ENCODE results near the gene NXPH1. TPM values are rescaled to one million over a fixed set of nuclear protein-coding genes. Genes with fewer than 3 reads are reported as not detected.

NXPH1 gene
- polyA plus RNA-seq, 4 donors, result 0.19 TPM; not detected in 3

DNA sequence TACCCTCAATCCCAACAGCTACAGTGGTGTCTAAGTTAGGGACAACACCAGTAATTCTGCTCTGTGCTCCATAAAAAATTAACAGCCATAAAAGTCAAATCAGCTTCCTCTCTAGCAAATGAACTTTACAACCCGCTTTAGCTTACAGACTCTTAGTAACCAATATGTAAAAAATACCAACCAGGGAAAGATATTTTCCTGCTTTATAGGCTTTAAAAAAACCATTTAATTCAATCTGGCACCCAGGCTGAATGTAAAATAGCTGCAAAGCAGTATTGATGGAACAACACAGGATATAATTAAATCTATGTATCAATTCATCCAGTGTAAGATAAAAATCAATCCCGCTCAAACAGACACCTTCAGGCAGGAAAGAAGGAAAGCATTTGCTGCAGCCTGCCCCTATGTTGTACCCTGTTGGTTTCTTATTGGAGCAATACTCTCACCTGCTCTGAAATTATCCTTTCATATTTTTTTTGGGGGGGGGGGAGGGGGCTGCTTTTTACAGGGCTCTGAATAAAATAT is 98.6 kb downstream of the NXPH1 start:
- H3K36me3 ChIP-seq (ENCODE audit: control insufficient read depth in 3 of 3, insufficient read depth in 2 of 3, low read depth in 1 of 3, low read length in 3 of 3), result no peaks in the 10 kb centered on the region
- 65 to 89% (median 70%) methylated on average over 2 of the region's 2 CpGs for WGBS, 3 donors
- H3K27ac ChIP-seq (ENCODE audit: low read depth in 1 of 3, low read length in 2 of 3), result no peak overlapping the region
- H3K4me1 ChIP-seq (ENCODE audit: control insufficient read depth in 3 of 3, insufficient read depth in 2 of 3, low read depth in 1 of 3, low read length in 2 of 3), result no peaks in the 10 kb centered on the region
- no peak overlapping the region for H3K4me3 ChIP-seq (ENCODE audit: low read depth in 1 of 3, low read length in 3 of 3)
- H3K27me3 ChIP-seq (ENCODE audit: control insufficient read depth in 3 of 3, insufficient read depth in 3 of 3, low read length in 3 of 3), result no peaks in the 10 kb centered on the region
- no peak for DNase-seq
- FAIRE-seq, result no peak
- H3K9me3 ChIP-seq (ENCODE audit: control insufficient read depth in 2 of 2, insufficient read depth in 1 of 2, low read depth in 1 of 2, low read length in 1 of 2), result no peaks in the 10 kb centered on the region

DNA sequence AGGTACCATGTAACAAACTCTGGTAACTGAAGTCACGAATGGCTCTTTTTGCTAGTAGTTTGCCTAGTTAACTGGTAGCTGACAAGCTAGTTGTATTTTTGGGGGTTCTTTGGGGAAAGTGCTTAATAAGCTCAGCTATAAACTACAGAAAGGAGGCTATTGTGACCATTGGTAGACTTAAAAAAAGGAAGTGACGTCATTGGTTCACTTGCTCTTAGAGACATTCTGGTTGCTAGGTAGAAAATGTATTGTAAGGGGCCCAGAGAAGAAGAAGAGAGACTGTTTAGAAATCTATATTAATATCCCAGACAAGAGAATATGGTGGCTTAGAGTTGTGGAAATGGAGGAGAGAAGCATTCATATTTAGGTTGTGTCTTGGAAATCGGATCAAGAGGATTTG is 103.0 kb downstream of the NXPH1 start:
- 83 to 86% (median 84%) methylated on average over 3 of the region's 3 CpGs for WGBS, 3 donors
- Histone ChIP-seq H3K27me3 (ENCODE audit: control insufficient read depth in 3 of 3, insufficient read depth in 3 of 3, low read length in 3 of 3) (no peaks in the 10 kb centered on the region), H3K4me1 (ENCODE audit: control insufficient read depth in 3 of 3, insufficient read depth in 2 of 3, low read depth in 1 of 3, low read length in 2 of 3) (no peaks in the 10 kb centered on the region), H3K4me3 (ENCODE audit: low read depth in 1 of 3, low read length in 3 of 3) (no peak overlapping the region), H3K36me3 (ENCODE audit: control insufficient read depth in 3 of 3, insufficient read depth in 2 of 3, low read depth in 1 of 3, low read length in 3 of 3) (no peaks in the 10 kb centered on the region), H3K27ac (ENCODE audit: low read depth in 1 of 3, low read length in 2 of 3) (no peak overlapping the region), H3K9me3 (ENCODE audit: control insufficient read depth in 2 of 2, insufficient read depth in 1 of 2, low read depth in 1 of 2, low read length in 1 of 2) (no peaks in the 10 kb centered on the region)
- no peak for DNase-seq
- no peak for FAIRE-seq

DNA sequence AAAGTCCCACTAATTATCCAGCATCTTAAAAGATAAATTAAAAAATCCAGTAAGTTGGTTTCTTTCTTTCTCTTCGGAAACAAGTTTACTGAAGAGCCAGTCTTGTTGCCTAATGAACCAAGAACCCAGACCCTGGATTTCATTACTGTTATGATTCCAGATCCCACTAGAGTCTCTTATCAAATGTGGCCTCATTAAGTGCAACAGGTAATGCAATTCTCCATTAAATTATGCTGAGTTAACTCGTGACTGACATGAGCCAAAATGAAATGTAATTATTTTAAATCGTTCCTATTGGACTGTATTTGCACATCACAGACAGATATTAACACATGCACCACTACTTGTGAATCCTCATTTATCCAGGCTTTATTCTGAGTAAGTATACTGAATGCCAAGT is 115.6 kb downstream of the NXPH1 start:
- no peak overlapping the region for H3K27ac ChIP-seq (ENCODE audit: low read depth in 1 of 3, low read length in 2 of 3)
- no peak for DNase-seq
- H3K27me3 ChIP-seq (ENCODE audit: control insufficient read depth in 3 of 3, insufficient read depth in 3 of 3, low read length in 3 of 3), result no peaks in the 10 kb centered on the region
- no peaks in the 10 kb centered on the region for H3K36me3 ChIP-seq (ENCODE audit: control insufficient read depth in 3 of 3, insufficient read depth in 2 of 3, low read depth in 1 of 3, low read length in 3 of 3)
- no peak for FAIRE-seq
- no peaks in the 10 kb centered on the region for H3K9me3 ChIP-seq (ENCODE audit: control insufficient read depth in 2 of 2, insufficient read depth in 1 of 2, low read depth in 1 of 2, low read length in 1 of 2)
- WGBS, 3 donors, result 72 to 80% (median 77%) methylated on average over 3 of the region's 3 CpGs
- no peaks in the 10 kb centered on the region for H3K4me1 ChIP-seq (ENCODE audit: control insufficient read depth in 3 of 3, insufficient read depth in 2 of 3, low read depth in 1 of 3, low read length in 2 of 3)
- no peak overlapping the region for H3K4me3 ChIP-seq (ENCODE audit: low read depth in 1 of 3, low read length in 3 of 3)

DNA sequence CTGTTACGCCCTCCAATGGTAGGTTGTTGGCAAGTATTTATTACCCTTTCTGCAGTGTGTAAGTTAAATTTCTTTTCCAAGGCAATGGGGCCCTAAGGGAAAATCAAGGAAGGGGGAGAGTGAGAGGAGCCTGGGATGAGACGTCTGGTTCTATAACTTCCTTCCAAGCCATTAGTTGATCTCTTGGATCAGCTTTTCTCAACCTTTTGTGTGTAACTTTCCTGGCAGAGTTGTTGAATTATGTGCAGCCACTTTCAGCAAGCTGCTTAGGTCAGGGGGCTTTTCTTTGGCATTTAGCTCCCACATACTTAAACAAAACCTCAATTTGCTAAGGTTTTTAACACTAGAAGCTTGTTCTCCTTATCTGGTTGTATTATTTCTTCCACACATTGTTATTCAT is 127.1 kb downstream of the NXPH1 start:
- H3K36me3 ChIP-seq (ENCODE audit: control insufficient read depth in 3 of 3, insufficient read depth in 2 of 3, low read depth in 1 of 3, low read length in 3 of 3), result no peaks in the 10 kb centered on the region
- no peak overlapping the region for H3K4me3 ChIP-seq (ENCODE audit: low read depth in 1 of 3, low read length in 3 of 3)
- no peaks in the 10 kb centered on the region for H3K4me1 ChIP-seq (ENCODE audit: control insufficient read depth in 3 of 3, insufficient read depth in 2 of 3, low read depth in 1 of 3, low read length in 2 of 3)
- H3K9me3 ChIP-seq (ENCODE audit: control insufficient read depth in 2 of 2, insufficient read depth in 1 of 2, low read depth in 1 of 2, low read length in 1 of 2), result no peaks in the 10 kb centered on the region
- FAIRE-seq (no peak), DNase-seq (no peak)
- H3K27me3 ChIP-seq (ENCODE audit: control insufficient read depth in 3 of 3, insufficient read depth in 3 of 3, low read length in 3 of 3), result no peaks in the 10 kb centered on the region
- no peak overlapping the region for H3K27ac ChIP-seq (ENCODE audit: low read depth in 1 of 3, low read length in 2 of 3)
- WGBS, 3 donors, result 64 to 72% (median 72%) methylated on average over 2 of the region's 2 CpGs

DNA sequence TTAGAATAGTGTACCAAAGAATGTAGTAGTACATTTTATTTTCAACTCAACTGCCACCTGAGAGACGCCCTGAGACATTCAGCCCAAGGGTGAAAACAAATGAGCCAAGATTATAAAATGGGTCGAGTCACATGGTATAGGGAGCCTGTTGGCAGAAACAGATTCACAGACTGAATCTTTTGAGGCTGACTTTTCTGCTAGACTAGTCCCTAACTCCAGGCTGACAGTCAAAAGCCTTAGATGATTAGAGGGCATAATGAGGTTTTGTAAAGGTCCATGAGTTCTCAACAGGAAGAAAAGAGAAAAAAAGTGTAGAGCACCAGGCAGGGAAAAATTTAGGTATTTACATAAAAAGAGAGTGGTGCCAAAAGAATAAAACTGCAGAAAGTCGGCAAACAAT is 128.0 kb downstream of the NXPH1 start:
- no peak for FAIRE-seq
- WGBS, 3 donors, result 54 to 67% (median 61%) methylated on average over 3 of the region's 3 CpGs

DNA sequence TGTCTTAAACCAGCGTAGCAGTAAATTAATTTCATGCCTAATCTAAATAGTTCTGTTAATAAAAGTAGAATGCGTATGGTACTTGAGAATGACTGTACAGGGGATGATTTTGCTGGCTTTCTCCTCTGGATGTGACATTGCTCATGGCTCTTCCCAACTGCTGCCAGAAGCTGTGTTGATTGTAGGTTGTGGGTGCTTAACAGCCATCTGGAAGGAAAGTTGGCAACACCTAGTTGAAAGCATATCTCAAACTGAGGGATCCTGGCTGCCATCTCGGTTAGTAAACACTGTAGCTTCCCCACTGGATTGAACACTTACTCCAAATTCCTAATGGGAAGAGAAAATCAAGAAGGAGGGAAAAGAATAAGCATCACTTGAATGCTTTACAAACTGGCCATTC is 130.9 kb downstream of the NXPH1 start:
- Histone ChIP-seq H3K27me3 (ENCODE audit: control insufficient read depth in 3 of 3, insufficient read depth in 3 of 3, low read length in 3 of 3) (no peaks in the 10 kb centered on the region), H3K27ac (ENCODE audit: low read depth in 1 of 3, low read length in 2 of 3) (no peak overlapping the region), H3K4me3 (ENCODE audit: low read depth in 1 of 3, low read length in 3 of 3) (no peak overlapping the region), H3K36me3 (ENCODE audit: control insufficient read depth in 3 of 3, insufficient read depth in 2 of 3, low read depth in 1 of 3, low read length in 3 of 3) (no peaks in the 10 kb centered on the region), H3K9me3 (ENCODE audit: control insufficient read depth in 2 of 2, insufficient read depth in 1 of 2, low read depth in 1 of 2, low read length in 1 of 2) (peaks cover 0 to 1% of the 10 kb centered on the region in 2 donors), H3K4me1 (ENCODE audit: control insufficient read depth in 3 of 3, insufficient read depth in 2 of 3, low read depth in 1 of 3, low read length in 2 of 3) (no peaks in the 10 kb centered on the region)
- FAIRE-seq (no peak), DNase-seq (no peak)
- 72 to 76% (median 74%) methylated on average over 3 of the region's 3 CpGs for WGBS, 3 donors

More for the DNA sequence above, 128.0 kb downstream of the NXPH1 start:
- DNase-seq, result no peak
- Histone ChIP-seq H3K27me3 (ENCODE audit: control insufficient read depth in 3 of 3, insufficient read depth in 3 of 3, low read length in 3 of 3) (no peaks in the 10 kb centered on the region), H3K4me3 (ENCODE audit: low read depth in 1 of 3, low read length in 3 of 3) (no peak overlapping the region), H3K4me1 (ENCODE audit: control insufficient read depth in 3 of 3, insufficient read depth in 2 of 3, low read depth in 1 of 3, low read length in 2 of 3) (no peaks in the 10 kb centered on the region), H3K27ac (ENCODE audit: low read depth in 1 of 3, low read length in 2 of 3) (no peak overlapping the region), H3K36me3 (ENCODE audit: control insufficient read depth in 3 of 3, insufficient read depth in 2 of 3, low read depth in 1 of 3, low read length in 3 of 3) (no peaks in the 10 kb centered on the region), H3K9me3 (ENCODE audit: control insufficient read depth in 2 of 2, insufficient read depth in 1 of 2, low read depth in 1 of 2, low read length in 1 of 2) (peaks cover 0 to 1% of the 10 kb centered on the region in 2 donors)

DNA sequence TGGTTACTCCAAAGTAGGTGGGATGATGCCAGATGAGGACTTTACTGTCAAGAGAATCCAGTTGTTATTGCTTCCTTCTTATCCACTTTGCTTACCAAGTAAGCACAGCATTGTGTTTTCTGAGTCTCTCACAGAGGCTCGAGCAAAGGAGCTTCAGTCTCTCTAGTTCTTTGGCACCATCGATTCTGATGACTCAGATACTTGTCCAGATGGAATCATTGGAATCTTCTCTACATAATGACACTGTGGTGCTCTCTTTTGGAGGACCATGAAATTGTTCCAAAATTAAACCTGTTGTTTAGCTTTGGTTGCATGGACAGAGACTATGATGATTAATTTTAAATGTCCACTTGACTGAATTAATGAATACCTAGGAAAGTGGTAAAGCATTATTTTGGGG is 132.6 kb downstream of the NXPH1 start:
- no peak for DNase-seq
- Histone ChIP-seq H3K36me3 (ENCODE audit: control insufficient read depth in 3 of 3, insufficient read depth in 2 of 3, low read depth in 1 of 3, low read length in 3 of 3) (no peaks in the 10 kb centered on the region), H3K4me1 (ENCODE audit: control insufficient read depth in 3 of 3, insufficient read depth in 2 of 3, low read depth in 1 of 3, low read length in 2 of 3) (no peaks in the 10 kb centered on the region), H3K9me3 (ENCODE audit: control insufficient read depth in 2 of 2, insufficient read depth in 1 of 2, low read depth in 1 of 2, low read length in 1 of 2) (peaks cover 0 to 1% of the 10 kb centered on the region in 2 donors), H3K27me3 (ENCODE audit: control insufficient read depth in 3 of 3, insufficient read depth in 3 of 3, low read length in 3 of 3) (no peaks in the 10 kb centered on the region), H3K4me3 (ENCODE audit: low read depth in 1 of 3, low read length in 3 of 3) (no peak overlapping the region), H3K27ac (ENCODE audit: low read depth in 1 of 3, low read length in 2 of 3) (no peak overlapping the region)
- WGBS, 3 donors, result 28 to 51% (median 38%) methylated on average over 2 of the region's 2 CpGs
- FAIRE-seq, result no peak

DNA sequence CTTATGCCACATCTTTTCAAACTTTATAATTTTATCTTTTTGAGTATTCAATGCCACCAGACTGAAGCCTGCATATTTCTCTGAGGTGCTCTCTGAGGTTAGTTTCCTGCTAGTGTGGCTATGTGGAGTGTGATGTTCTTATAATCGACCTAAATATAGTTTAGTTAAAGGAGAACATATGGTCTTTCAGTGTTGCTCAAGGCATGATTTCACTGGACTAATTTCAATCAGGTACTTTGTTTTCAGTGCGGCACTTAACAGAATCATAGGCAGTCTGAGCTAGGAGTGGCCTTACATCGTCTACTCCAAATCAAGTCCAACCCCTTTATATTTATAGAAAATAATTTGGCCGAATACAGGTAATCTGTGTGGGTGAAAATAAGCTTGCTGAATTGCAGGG is 134.2 kb downstream of the NXPH1 start:
- DNase-seq, result no peak
- peaks cover 0 to 1% of the 10 kb centered on the region in 2 donors for H3K9me3 ChIP-seq (ENCODE audit: control insufficient read depth in 2 of 2, insufficient read depth in 1 of 2, low read depth in 1 of 2, low read length in 1 of 2)
- H3K36me3 ChIP-seq (ENCODE audit: control insufficient read depth in 3 of 3, insufficient read depth in 2 of 3, low read depth in 1 of 3, low read length in 3 of 3), result no peaks in the 10 kb centered on the region
- no peak overlapping the region for H3K27ac ChIP-seq (ENCODE audit: low read depth in 1 of 3, low read length in 2 of 3)
- H3K4me1 ChIP-seq (ENCODE audit: control insufficient read depth in 3 of 3, insufficient read depth in 2 of 3, low read depth in 1 of 3, low read length in 2 of 3), result no peaks in the 10 kb centered on the region
- H3K27me3 ChIP-seq (ENCODE audit: control insufficient read depth in 3 of 3, insufficient read depth in 3 of 3, low read length in 3 of 3), result no peaks in the 10 kb centered on the region
- H3K4me3 ChIP-seq (ENCODE audit: low read depth in 1 of 3, low read length in 3 of 3), result no peak overlapping the region
- WGBS, 3 donors, result 72 to 80% (median 73%) methylated on average over 4 of the region's 4 CpGs
- no peak for FAIRE-seq

DNA sequence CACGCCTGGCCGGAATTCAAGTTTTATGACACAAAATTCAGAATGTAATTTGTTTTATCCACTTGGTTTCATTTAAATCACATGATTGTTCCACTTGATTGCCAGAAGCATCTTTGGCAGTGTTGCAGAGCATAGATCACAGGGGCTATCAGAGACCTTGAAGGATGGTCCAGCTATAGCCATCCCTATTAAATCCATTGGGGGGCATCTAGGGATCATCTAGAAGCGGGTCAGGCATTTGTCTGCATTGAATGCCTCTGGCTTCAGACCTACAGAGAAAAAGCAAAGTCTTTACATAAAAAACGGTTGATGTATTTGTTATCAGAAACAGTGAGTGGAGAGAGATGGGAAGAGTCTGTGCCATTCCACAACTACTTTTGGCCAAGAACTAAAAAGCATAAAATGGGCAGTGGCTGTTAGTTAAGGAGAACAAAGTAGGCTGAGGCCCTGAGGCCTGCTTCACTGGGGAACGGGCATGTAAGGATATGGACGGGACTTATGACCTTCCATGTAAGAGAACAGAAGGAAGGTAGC is 146.3 kb downstream of the NXPH1 start:
- H3K27ac ChIP-seq (ENCODE audit: low read depth in 1 of 3, low read length in 2 of 3), result no peak overlapping the region
- WGBS, 3 donors, result 72 to 83% (median 76%) methylated on average over 6 of the region's 6 CpGs

More for the DNA sequence above, 146.3 kb downstream of the NXPH1 start:
- Histone ChIP-seq H3K36me3 (ENCODE audit: control insufficient read depth in 3 of 3, insufficient read depth in 2 of 3, low read depth in 1 of 3, low read length in 3 of 3) (no peaks in the 10 kb centered on the region), H3K27me3 (ENCODE audit: control insufficient read depth in 3 of 3, insufficient read depth in 3 of 3, low read length in 3 of 3) (no peaks in the 10 kb centered on the region), H3K4me1 (ENCODE audit: control insufficient read depth in 3 of 3, insufficient read depth in 2 of 3, low read depth in 1 of 3, low read length in 2 of 3) (no peaks in the 10 kb centered on the region), H3K9me3 (ENCODE audit: control insufficient read depth in 2 of 2, insufficient read depth in 1 of 2, low read depth in 1 of 2, low read length in 1 of 2) (no peaks in the 10 kb centered on the region), H3K4me3 (ENCODE audit: low read depth in 1 of 3, low read length in 3 of 3) (no peak overlapping the region)
- DNase-seq, result no peak
- no peak for FAIRE-seq

Data from small intestine (tissue), 7 donors.